Measurements from ENCODE around the gene B4GAT1.

The B4GAT1 gene

GRCh38 chr11:66373265-66373664 lies 25.8 kb upstream of the B4GAT1 start:
- H3K27me3 ChIP-seq (ENCODE audit: insufficient read depth, low read depth, severe bottlenecking) = no peaks in the 10 kb centered on the region
- no peak overlapping the region for H3K4me3 ChIP-seq (ENCODE audit: low read depth, low read length)
- H3K27ac ChIP-seq = peak overlapping the region; percentile 92
- no peaks in the 10 kb centered on the region for H3K9me3 ChIP-seq (ENCODE audit: severe bottlenecking)
- TF ChIP-seq CTCF (IDR thresholded peaks at IDR 0.05; ENCODE audit: low read depth, low read length) = no peak
- DNase-seq = peak; percentile 52
- H3K36me3 ChIP-seq = peaks cover 11% of the 10 kb centered on the region

GRCh38 chr11:66371627-66372415 lies 24.4 kb upstream of the B4GAT1 start, which contains the start of gene SLC29A2:
SLC29A2 (minus strand) TSS chr11:66371760; CDS start chr11:66371591, 169 bp downstream.
- no peaks in the 10 kb centered on the region for H3K27me3 ChIP-seq (ENCODE audit: insufficient read depth, low read depth, severe bottlenecking)
- peak within 1 kb of the TSS; percentile 92 for H3K27ac ChIP-seq
- H3K9me3 ChIP-seq (ENCODE audit: severe bottlenecking) = no peaks in the 10 kb centered on the region
- DNase-seq = peak; percentile 96
- peak within 1 kb of the TSS; percentile 80 for H3K4me3 ChIP-seq (ENCODE audit: low read depth, low read length)
- H3K36me3 ChIP-seq = peaks cover 26% of the 10 kb centered on the region
- TF ChIP-seq CTCF (IDR thresholded peaks at IDR 0.05; ENCODE audit: low read depth, low read length) = no peak

GRCh38 chr11:66369073-66369894 lies 21.9 kb upstream of the B4GAT1 start:
- peaks cover 48% of the 10 kb centered on the region for H3K36me3 ChIP-seq

GRCh38 chr11:66368484-66368883 lies 21.1 kb upstream of the B4GAT1 start:
- DNase-seq = no peak
- no peaks in the 10 kb centered on the region for H3K27me3 ChIP-seq (ENCODE audit: insufficient read depth, low read depth, severe bottlenecking)
- no peak overlapping the region for H3K4me3 ChIP-seq (ENCODE audit: low read depth, low read length)
- peaks cover 51% of the 10 kb centered on the region for H3K36me3 ChIP-seq
- TF ChIP-seq CTCF (IDR thresholded peaks at IDR 0.05; ENCODE audit: low read depth, low read length) = no peak
- no peaks in the 10 kb centered on the region for H3K9me3 ChIP-seq (ENCODE audit: severe bottlenecking)
- no peak overlapping the region for H3K27ac ChIP-seq

More at GRCh38 chr11:66369073-66369894, 21.9 kb upstream of the B4GAT1 start:
- H3K4me3 ChIP-seq (ENCODE audit: low read depth, low read length) = no peak overlapping the region
- H3K9me3 ChIP-seq (ENCODE audit: severe bottlenecking) = no peaks in the 10 kb centered on the region
- H3K27me3 ChIP-seq (ENCODE audit: insufficient read depth, low read depth, severe bottlenecking) = no peaks in the 10 kb centered on the region
- no peak for DNase-seq
- no peak overlapping the region for H3K27ac ChIP-seq
- no peak for TF ChIP-seq CTCF (IDR thresholded peaks at IDR 0.05; ENCODE audit: low read depth, low read length)

GRCh38 chr11:66367561-66368312 lies 20.3 kb upstream of the B4GAT1 start:
- Histone ChIP-seq H3K9me3 (ENCODE audit: severe bottlenecking) (no peaks in the 10 kb centered on the region), H3K27me3 (ENCODE audit: insufficient read depth, low read depth, severe bottlenecking) (no peaks in the 10 kb centered on the region), H3K4me3 (ENCODE audit: low read depth, low read length) (no peak overlapping the region), H3K36me3 (peaks cover 59% of the 10 kb centered on the region), H3K27ac (no peak overlapping the region)
- TF ChIP-seq CTCF (IDR thresholded peaks at IDR 0.05; ENCODE audit: low read depth, low read length) = no peak
- DNase-seq = no peak
